HG02885 (cell line): ENCODE measurements around the gene EPHA8.

ENCODE experiments used
- ATAC-seq: cut with Tn5 transposase; IDR thresholded peaks from one replicate; pipeline ENCODE4 v1.9.1; 2021; ENCODE audit warnings: mild to moderate bottlenecking; ENCODE audit not compliant: unreplicated experiment, poor library complexity

The EPHA8 gene

GRCh38 chr1:22587247-22587646, 24.0 kb downstream of the EPHA8 start:
- no peak for ATAC-seq

DNA sequence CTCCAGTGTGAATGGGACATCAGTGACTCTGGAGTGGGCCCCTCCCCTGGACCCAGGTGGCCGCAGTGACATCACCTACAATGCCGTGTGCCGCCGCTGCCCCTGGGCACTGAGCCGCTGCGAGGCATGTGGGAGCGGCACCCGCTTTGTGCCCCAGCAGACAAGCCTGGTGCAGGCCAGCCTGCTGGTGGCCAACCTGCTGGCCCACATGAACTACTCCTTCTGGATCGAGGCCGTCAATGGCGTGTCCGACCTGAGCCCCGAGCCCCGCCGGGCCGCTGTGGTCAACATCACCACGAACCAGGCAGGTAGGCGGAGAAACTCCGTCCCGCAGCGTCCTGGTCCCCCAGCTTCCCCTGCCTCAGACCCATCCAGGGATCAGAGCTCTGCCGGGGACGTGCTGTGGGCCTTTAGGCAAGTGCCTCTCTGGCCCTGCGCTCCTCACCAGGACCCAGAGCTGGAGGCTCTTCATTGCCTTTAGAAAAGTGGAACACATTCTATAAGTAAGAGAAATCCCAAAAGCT, 25.7 kb downstream of the EPHA8 start:
- ATAC-seq, result no peak

GRCh38 chr1:22591576-22591975, 28.3 kb downstream of the EPHA8 start:
- ATAC-seq, result no peak

DNA sequence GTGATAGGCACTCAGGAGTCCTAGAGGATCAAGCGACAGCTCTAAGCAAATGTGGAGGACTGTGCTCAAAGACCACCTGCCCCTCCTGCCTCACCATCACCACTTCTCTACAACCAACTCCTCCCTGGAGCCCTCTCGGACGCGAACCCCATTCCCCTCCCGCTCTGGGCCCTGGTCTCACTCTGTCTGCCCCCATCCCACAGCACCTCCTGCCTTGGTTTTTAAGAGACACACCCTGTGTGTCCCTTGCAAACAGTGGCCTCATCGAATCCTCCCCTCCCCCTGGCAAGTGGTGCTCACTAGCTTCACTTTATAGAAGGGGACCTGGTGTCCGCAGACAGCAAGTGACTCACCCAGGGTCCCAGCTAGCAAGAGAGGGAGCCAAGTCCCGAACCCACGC, 28.8 kb downstream of the EPHA8 start:
- ATAC-seq, result no peak

DNA sequence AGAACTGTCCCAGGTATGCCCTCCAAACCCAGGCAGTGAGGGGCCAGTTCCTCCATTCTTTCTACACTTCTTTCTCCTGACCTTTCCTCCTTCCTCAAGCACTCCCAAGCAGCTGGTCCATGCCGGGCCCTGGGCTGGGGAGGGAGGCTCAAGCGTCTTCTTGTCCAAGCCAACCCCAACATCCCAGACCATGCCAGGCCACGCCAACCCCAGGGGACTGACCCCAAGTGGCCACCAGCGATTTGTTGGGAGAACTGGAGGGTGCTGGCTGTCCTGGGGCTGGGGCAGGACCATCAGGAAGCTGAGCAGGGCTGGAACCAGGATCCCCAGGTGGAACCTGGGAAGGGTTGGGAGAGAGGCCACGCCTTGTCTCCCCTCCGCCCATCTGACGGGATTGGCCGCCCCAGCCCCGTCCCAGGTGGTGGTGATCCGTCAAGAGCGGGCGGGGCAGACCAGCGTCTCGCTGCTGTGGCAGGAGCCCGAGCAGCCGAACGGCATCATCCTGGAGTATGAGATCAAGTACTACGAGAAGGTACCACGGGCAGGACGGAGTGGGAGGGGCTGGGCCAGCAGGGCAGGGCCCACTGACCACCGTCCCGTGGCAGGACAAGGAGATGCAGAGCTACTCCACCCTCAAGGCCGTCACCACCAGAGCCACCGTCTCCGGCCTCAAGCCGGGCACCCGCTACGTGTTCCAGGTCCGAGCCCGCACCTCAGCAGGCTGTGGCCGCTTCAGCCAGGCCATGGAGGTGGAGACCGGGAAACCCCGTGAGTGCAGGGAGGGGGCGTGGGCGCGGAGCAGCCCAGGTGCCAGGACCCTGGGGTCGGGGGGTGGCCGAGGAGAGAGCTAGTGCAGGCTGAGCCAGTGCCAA, 29.9 kb downstream of the EPHA8 start:
- no peak for ATAC-seq

DNA sequence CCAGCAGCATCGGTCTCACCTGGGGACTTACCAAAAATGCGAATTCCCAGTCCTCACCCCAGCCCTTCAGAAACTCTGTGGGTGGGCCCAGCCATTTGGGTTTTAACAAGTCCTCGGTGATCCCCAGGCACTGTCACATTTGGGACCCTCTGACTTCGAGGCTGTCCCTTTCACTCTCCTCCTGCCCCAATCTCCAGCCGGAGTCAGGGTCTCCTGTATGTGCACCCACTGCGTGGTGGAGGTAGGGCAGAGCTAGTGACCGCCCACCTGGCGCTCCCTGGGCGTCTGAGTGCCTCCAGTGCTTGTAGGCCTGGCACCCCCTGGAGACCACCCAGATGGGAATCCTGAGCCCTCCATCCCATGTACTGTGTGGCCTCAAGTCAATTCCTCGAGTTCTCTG, 31.1 kb downstream of the EPHA8 start:
- ATAC-seq, result no peak

GRCh38 chr1:22595108-22595507, 31.8 kb downstream of the EPHA8 start:
- ATAC-seq, result no peak

GRCh38 chr1:22597301-22597965, 34.1 kb downstream of the EPHA8 start:
- no peak for ATAC-seq

GRCh38 chr1:22597996-22598395, 34.7 kb downstream of the EPHA8 start:
- no peak for ATAC-seq

GRCh38 chr1:22598736-22599135, 35.4 kb downstream of the EPHA8 start:
- ATAC-seq, result no peak

DNA sequence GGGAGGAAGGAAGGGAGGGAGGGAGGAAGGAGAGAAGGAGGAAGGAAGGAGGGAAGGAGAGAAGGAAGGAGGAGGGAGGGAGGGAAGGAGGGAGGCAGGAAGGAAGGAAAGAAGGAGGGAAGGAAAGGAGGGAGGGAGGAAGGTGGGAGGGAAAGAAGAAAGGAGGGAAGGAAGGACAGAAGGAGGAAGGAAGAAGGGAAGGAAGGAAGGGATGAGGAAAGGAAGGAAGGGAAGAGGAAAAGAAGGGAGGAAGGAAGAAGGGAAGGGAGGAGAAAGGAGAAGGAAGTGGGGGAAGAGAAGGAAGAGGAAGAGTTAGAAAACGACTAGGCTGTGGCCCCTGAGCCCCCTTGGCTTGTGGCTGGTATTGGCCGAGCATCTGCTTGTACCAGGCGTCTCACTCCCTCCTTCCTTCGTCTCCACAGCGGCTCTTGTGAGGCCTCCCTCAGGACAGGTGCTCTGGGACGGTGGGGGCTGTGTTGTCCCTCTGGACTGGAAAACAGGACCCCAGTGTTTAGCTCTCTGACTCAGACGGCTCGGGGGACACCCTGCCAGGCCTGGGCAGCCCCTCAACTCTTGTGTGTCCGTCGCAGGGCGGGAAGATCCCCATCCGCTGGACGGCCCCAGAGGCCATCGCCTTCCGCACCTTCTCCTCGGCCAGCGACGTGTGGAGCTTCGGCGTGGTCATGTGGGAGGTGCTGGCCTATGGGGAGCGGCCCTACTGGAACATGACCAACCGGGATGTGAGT, 37.0 kb downstream of the EPHA8 start:
- ATAC-seq, result no peak

DNA sequence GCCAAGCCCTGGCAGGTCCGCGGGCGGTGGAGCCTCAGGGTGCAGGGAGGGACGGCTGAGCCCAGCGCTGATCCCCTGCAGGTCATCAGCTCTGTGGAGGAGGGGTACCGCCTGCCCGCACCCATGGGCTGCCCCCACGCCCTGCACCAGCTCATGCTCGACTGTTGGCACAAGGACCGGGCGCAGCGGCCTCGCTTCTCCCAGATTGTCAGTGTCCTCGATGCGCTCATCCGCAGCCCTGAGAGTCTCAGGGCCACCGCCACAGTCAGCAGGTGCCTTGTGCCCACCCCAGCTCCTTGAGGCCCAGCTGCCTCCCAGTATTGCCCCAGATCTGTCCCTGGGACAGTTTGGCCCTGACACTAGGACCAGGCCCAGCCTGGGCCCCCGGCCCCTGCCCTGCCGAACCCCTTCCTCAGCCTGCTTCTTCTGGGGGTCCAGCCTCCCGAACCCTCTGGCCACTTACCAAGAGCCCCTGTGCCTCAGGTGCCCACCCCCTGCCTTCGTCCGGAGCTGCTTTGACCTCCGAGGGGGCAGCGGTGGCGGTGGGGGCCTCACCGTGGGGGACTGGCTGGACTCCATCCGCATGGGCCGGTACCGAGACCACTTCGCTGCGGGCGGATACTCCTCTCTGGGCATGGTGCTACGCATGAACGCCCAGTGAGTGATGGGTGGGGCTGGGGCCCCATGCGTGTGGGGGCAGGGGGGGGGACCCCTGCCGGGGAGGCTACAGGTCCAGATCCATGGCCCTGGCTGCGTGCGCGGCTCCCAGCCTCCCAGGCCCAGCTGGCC, 37.7 kb downstream of the EPHA8 start:
- no peak for ATAC-seq

DNA sequence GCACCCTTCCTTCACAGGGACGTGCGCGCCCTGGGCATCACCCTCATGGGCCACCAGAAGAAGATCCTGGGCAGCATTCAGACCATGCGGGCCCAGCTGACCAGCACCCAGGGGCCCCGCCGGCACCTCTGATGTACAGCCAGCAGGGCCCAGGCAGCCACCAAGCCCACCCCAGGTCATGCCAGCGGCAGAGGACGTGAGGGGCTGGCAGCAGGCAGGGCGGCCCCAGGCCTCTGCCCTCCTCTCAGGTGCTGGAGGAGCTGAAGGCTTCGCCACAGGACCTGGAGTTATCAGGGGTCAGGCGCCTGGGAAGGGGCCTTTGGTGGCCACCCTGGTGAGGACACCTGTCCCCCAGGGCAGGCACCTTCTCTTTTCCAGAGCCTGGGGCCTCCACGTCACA, 38.3 kb downstream of the EPHA8 start:
- no peak for ATAC-seq

DNA sequence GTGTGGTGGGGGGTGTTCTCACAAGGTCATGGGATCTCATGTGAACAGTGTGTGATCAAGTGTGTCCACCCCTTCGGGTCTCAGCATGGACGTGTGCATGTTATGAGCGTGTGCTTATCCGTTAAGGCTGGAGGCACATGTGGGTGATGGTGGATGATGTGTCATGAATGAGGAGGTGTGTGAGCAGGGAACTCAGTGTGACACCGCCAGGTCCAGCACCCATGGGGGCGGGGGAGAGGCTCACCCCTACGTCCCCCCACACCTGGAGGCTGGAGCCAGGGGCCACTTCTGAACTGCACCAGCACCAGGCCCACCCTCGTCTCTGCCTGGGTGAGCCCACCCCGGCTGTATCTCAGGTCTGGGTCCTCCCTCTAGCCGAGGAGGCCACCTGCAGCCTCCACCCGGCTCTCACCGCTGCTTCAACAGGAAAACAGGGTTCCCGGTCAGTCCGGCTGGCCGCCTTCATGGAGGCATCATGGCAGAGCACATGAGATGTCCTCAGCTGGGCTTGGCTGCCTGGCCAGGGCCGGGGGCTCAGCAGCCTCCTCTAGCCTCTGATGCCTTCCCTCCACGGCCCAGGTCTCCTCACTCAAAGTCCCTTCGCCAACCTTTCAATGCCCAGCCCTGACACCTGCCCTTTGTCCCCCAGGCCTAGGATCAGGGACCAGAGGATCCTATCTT, 38.9 kb downstream of the EPHA8 start:
- no peak for ATAC-seq

DNA sequence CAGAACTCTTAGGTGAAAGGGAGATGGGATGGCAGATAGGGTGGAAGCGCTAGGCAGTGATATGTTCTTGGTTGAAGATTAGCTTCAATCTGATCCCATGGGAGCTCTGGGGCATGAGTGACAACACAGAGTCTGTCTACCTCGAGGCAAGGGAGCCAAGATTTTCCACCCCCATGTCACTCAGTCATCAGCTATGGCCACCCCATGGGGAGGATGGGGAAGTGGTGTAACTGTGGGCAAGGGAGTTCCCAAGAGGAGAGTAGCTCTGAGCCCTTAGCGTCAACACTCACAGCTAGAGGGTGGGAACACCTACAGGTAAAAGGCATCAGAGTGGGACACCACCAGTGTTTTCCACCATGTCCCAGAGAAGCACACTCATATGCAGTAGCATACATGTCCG, 42.9 kb downstream of the EPHA8 start:
- no peak for ATAC-seq

GRCh38 chr1:22607154-22607553, 43.9 kb downstream of the EPHA8 start:
- ATAC-seq, result no peak

DNA sequence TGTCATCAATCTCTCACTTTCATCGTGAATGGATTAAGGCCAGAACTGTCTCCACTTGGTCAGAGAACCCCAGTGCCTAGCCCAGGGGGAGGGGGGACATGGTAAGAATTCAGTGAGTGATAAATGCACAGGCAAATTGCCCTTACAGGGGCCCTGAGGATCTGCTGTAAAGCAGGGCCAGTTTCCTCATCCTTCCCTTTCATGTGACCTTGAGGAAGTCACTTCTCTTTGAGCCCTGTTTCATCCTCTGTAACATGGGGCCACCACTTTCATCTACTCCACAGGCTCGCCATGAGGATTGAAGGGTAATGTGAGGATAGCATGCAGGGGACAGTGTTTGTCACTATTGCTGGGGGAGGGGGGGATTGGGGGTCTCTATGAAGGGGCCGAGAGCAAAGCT, 45.1 kb downstream of the EPHA8 start:
- no peak for ATAC-seq

- no peak for ATAC-seq
These were observed 46.0 kb downstream of the EPHA8 start for GRCh38 chr1:22609291-22609690.

GRCh38 chr1:22611530-22611947, 48.2 kb downstream of the EPHA8 start:
- ATAC-seq, result no peak
